ENCODE results near the gene GCDH.
A peak's percentile ranks its signal among the peaks of the same experiment; 100 is the strongest.
"Not testable (repeated sequence)": the region's sequence is repeated elsewhere in the genome, so short reads cannot be mapped to it uniquely, and the experiment has no call there.

The GCDH gene

GRCh38 chr19:12872941-12873890 lies 17.7 kb upstream of the GCDH start:
- peak; percentile 78 for DNase-seq (ENCODE audit: low spot score)

GRCh38 chr19:12873891-12874745 lies 16.8 kb upstream of the GCDH start:
- DNase-seq (ENCODE audit: low spot score): no peak

- DNase-seq (ENCODE audit: low spot score): no peak
Measured at GRCh38 chr19:12875086-12875485, 15.9 kb upstream of the GCDH start.

GRCh38 chr19:12880551-12881171 lies 10.3 kb upstream of the GCDH start:
- peak; percentile 25 for DNase-seq (ENCODE audit: low spot score)

GRCh38 chr19:12881172-12881808 lies 9.7 kb upstream of the GCDH start, which contains the start of gene DNASE2:
Gene DNASE2, minus strand, starts transcription at chr19:12881449. Its CDS starts 74 bp downstream, at chr19:12881375.
- peak; percentile 96 for DNase-seq (ENCODE audit: low spot score)

- no peak for DNase-seq (ENCODE audit: low spot score)
Measured at GRCh38 chr19:12882589-12882988, 8.4 kb upstream of the GCDH start.

GRCh38 chr19:12884202-12884601 lies 6.8 kb upstream of the GCDH start:
- no peak for DNase-seq (ENCODE audit: low spot score)

GRCh38 chr19:12884627-12884925 lies 6.4 kb upstream of the GCDH start:
- DNase-seq (ENCODE audit: low spot score): no peak

- peak; percentile 90 for DNase-seq (ENCODE audit: low spot score)
Measured at GRCh38 chr19:12884926-12885748, 5.8 kb upstream of the GCDH start.

- peak; percentile 83 for DNase-seq (ENCODE audit: low spot score)
Measured at GRCh38 chr19:12885749-12886650, 5.0 kb upstream of the GCDH start.

GRCh38 chr19:12886651-12886968 lies 4.3 kb upstream of the GCDH start:
- DNase-seq (ENCODE audit: low spot score): peak; percentile 57

- DNase-seq (ENCODE audit: low spot score): peak; percentile 93
Measured at GRCh38 chr19:12886969-12887747, 3.8 kb upstream of the GCDH start, which contains the start of gene KLF1. Gene KLF1, minus strand, starts transcription at chr19:12887201. Its CDS starts 61 bp downstream, at chr19:12887140.

GRCh38 chr19:12888006-12888603 lies 2.9 kb upstream of the GCDH start:
- DNase-seq (ENCODE audit: low spot score): peak; percentile 47

- not testable (repeated sequence) for DNase-seq (ENCODE audit: low spot score)
Measured at GRCh38 chr19:12890299-12890786, 617 bp upstream of the GCDH start.

- DNase-seq (ENCODE audit: low spot score): no peak
Measured at GRCh38 chr19:12891553-12892021, 627 bp downstream of the GCDH start.

GRCh38 chr19:12893582-12893981 lies 2.6 kb downstream of the GCDH start:
- DNase-seq (ENCODE audit: low spot score): no peak

GRCh38 chr19:12896460-12896859 lies 5.5 kb downstream of the GCDH start:
- DNase-seq (ENCODE audit: low spot score): no peak

- no peak for DNase-seq (ENCODE audit: low spot score)
Measured at GRCh38 chr19:12899891-12900518, 9.0 kb downstream of the GCDH start.

Measured in hematopoietic multipotent progenitor cell treated with erythropoietin and hydrocortisone succinate and interleukin-3 and kit ligand, for 15 days (in vitro differentiated cells).